Metanephros (tissue), 1 donor: ENCODE results near the gene PAH. TPM values are rescaled to one million over a fixed set of nuclear protein-coding genes. Genes with fewer than 3 reads are reported as not detected.

Experiments used
- total RNA-seq: library from RNA; depleted of rRNA; stranded (reverse); fragments of >200 nt; gene quantifications from one replicate; pipeline ENCODE4 v1.2.3, GENCODE V29; 2014

The PAH gene
- 50.6 TPM for total RNA-seq

DNA sequence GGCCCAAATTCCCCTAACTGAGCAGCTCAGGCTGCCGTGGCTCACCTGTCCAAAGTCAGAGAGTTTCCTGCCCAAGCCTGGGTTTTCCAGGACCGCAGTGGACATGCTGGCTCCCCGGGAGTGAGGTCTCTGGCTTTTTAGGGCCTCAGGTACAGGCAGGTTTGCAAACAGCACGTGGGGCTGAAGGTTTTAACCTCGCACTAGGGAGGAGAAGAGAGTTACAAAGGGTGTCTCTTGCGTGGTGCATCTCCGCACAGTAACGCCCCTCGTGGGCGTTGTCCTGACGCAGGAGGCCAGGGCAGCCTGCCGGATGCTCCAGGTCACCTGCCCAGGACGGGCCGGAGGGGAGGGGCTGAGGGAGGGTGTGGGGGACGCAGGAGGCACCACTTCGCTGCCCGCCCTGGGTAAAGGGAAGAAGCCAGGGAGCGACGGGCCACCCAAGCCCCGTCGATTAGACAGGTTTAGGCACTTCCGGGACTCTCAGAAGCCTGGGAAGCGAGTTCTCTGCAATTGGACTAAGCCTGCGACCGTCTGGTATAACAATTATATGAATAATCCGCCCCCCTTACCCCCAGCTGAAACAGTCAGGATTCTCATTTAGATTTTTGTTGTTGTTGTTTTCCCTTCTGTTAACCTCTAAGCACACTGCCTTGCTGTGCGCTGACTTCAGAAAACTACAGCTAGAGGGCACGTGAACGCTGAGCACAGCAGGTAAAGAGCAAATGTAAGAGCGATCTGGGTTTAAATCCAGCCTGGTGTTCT, at the start of gene PAH:
Gene PAH (minus strand): TSS at position 219 of the 762 bp plus-strand sequence. CDS start 114 bp downstream, at position 105.

DNA sequence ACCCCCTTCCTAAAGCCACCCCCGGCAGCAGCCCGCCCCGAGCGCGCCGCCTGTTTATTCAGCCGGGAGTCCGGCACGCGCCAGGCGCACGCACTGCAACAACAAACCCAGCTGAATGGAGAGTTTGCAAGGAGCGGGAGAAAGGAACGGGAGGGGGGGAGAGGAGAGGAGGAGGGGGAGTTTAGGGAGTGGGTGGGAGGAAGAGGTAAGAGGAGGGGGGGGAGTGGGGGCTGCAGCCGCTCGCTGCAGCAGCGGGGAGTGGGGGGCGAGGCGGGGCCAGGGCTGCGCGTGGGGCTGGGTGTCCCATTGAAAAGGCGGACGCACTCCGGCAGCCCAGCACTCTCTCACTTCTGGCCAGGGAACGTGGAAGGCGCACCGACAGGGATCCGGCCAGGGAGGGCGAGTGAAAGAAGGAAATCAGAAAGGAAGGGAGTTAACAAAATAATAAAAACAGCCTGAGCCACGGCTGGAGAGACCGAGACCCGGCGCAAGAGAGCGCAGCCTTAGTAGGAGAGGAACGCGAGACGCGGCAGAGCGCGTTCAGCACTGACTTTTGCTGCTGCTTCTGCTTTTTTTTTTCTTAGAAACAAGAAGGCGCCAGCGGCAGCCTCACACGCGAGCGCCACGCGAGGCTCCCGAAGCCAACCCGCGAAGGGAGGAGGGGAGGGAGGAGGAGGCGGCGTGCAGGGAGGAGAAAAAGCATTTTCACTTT, 40.5 kb upstream of the PAH start, which contains the start of gene ASCL1:
Gene ASCL1 (plus strand): TSS at position 336 of the 712 bp plus-strand sequence. CDS start 571 bp downstream, outside the sequence.

Other genes starting within 250 kb of the PAH start
- gene ASCL1, start 40.4 kb upstream of the PAH start, total RNA-seq = 0.23 TPM